ENCODE results near the gene CTIF.

- TF ChIP-seq TAF1 (IDR thresholded peaks at IDR 0.05; ENCODE audit: low read depth): no peak
- TF ChIP-seq TCF12 (IDR thresholded peaks at IDR 0.05; ENCODE audit: low read depth): no peak
- no peak for TF ChIP-seq RAD21 (IDR thresholded peaks at IDR 0.05; ENCODE audit: low read depth)
- TF ChIP-seq EGR1 (IDR thresholded peaks at IDR 0.05): no peak
Measured at GRCh38 chr18:48839819-48840490, 301.1 kb downstream of the CTIF start.
